H9 (cell line): ENCODE results near the gene CDKN3. TPM values are rescaled to one million over a fixed set of nuclear protein-coding genes. Genes with fewer than 3 reads are reported as not detected.

ENCODE experiments used
- DNase-seq: peaks from one replicate; pipeline ENCODE4 v3.0.0-alpha.2; 2017
- H2AFZ ChIP-seq: one replicate; pipeline ENCODE4 v1.6.1; 2013; ENCODE audit warnings: mild to moderate bottlenecking, low read length, control low read depth, moderate library complexity
- H2AK5ac ChIP-seq: 2 replicates; pipeline ENCODE4 v1.6.1; 2013; ENCODE audit warnings: low read length, control low read depth, mixed read lengths; ENCODE audit not compliant: insufficient read length
- H2BK120ac ChIP-seq: one replicate; pipeline ENCODE4 v1.6.1; 2013; ENCODE audit warnings: low read depth, mild to moderate bottlenecking, low read length, control low read depth, inconsistent platforms; ENCODE audit not compliant: poor library complexity, severe bottlenecking
- H2BK12ac ChIP-seq: 2 replicates; pipeline ENCODE4 v1.6.1; 2013; ENCODE audit warnings: low read length, control low read depth, mixed read lengths, low read depth; ENCODE audit not compliant: insufficient read length
- H2BK15ac ChIP-seq: 2 replicates; pipeline ENCODE4 v1.6.1; 2013; ENCODE audit warnings: low read depth, low read length, control low read depth
- H2BK20ac ChIP-seq: one replicate; pipeline ENCODE4 v1.6.1; 2013; ENCODE audit warnings: low read depth, mild to moderate bottlenecking, low read length, control low read depth, inconsistent platforms; ENCODE audit not compliant: poor library complexity, severe bottlenecking
- H2BK5ac ChIP-seq: 2 replicates; pipeline ENCODE4 v1.6.1; 2013; ENCODE audit warnings: low read length, control low read depth, mixed read lengths; ENCODE audit not compliant: insufficient read length
- H3K14ac ChIP-seq: 2 replicates; pipeline ENCODE4 v1.6.1; 2013; ENCODE audit warnings: low read length, control low read depth; ENCODE audit not compliant: insufficient read depth
- H3K18ac ChIP-seq: 2 replicates; pipeline ENCODE4 v1.6.1; 2013; ENCODE audit warnings: low read depth, mild to moderate bottlenecking, mixed read lengths, low read length, control low read depth; ENCODE audit not compliant: insufficient read length
- H3K23ac ChIP-seq: 2 replicates; pipeline ENCODE4 v1.6.1; 2013; ENCODE audit warnings: low read length, control low read depth, mixed read lengths, low read depth; ENCODE audit not compliant: insufficient read length
- H3K23me2 ChIP-seq: 2 replicates; pipeline ENCODE4 v1.6.1; 2013; ENCODE audit warnings: low read depth, mild to moderate bottlenecking, mixed read lengths, low read length, control low read depth; ENCODE audit not compliant: insufficient read length, poor library complexity, severe bottlenecking
- H3K27ac ChIP-seq: 2 replicates; pipeline ENCODE4 v1.5.1; 2013; ENCODE audit warnings: low read length, control low read depth, mixed read lengths, low read depth; ENCODE audit not compliant: insufficient read length
- H3K27me3 ChIP-seq: 2 replicates; pipeline ENCODE4 v1.6.1; 2013; ENCODE audit warnings: low read length, control low read depth, inconsistent platforms; ENCODE audit not compliant: insufficient read depth
- H3K4ac ChIP-seq: 2 replicates; pipeline ENCODE4 v1.6.1; 2013; ENCODE audit warnings: low read depth, mild to moderate bottlenecking, control low read depth, inconsistent platforms, low read length, moderate library complexity
- H3K4me1 ChIP-seq: 2 replicates; pipeline ENCODE4 v1.6.1; 2013; ENCODE audit warnings: low read length, control low read depth, inconsistent platforms; ENCODE audit not compliant: insufficient read depth
- H3K4me2 ChIP-seq: 2 replicates; pipeline ENCODE4 v1.6.1; 2013; ENCODE audit warnings: low read length, control low read depth, mixed read lengths; ENCODE audit not compliant: insufficient read length, insufficient read depth
- H3K56ac ChIP-seq: 2 replicates; pipeline ENCODE4 v1.6.1; 2013; ENCODE audit warnings: low read depth, mild to moderate bottlenecking, mixed read lengths, low read length, control low read depth; ENCODE audit not compliant: insufficient read length
- H3K79me1 ChIP-seq: 2 replicates; pipeline ENCODE4 v1.6.1; 2013; ENCODE audit warnings: low read depth, mild to moderate bottlenecking, moderate library complexity, low read length, control low read depth, inconsistent platforms; ENCODE audit not compliant: insufficient read depth, poor library complexity, severe bottlenecking
- H3K79me2 ChIP-seq: 2 replicates; pipeline ENCODE4 v1.6.1; 2013; ENCODE audit warnings: low read length, control low read depth, inconsistent platforms; ENCODE audit not compliant: insufficient read depth
- H3K9ac ChIP-seq: 2 replicates; pipeline ENCODE4 v1.6.1; 2013; ENCODE audit warnings: low read length, control low read depth, mixed read lengths; ENCODE audit not compliant: insufficient read length; ENCODE audit errors: extremely low read depth
- H3K9me3 ChIP-seq: one replicate; pipeline ENCODE4 v1.6.1; 2013; ENCODE audit warnings: low read depth, low read length, inconsistent platforms; ENCODE audit not compliant: control insufficient read depth
- H3T11ph ChIP-seq: one replicate; pipeline ENCODE4 v1.6.1; 2013; ENCODE audit warnings: mild to moderate bottlenecking, low read length, control low read depth, inconsistent platforms
- H4K20me1 ChIP-seq: one replicate; pipeline ENCODE4 v1.6.1; 2013; ENCODE audit not compliant: control insufficient read depth, insufficient read length, insufficient read depth
- H4K5ac ChIP-seq: 2 replicates; pipeline ENCODE4 v1.6.1; 2013; ENCODE audit warnings: low read depth, mild to moderate bottlenecking, mixed read lengths, low read length, control low read depth; ENCODE audit not compliant: insufficient read length
- H4K8ac ChIP-seq: replicated peaks from 2 replicates; pipeline ENCODE4 v1.6.1; 2013; ENCODE audit warnings: low read length, control low read depth, mixed read lengths, low read depth; ENCODE audit not compliant: insufficient read length
- H4K91ac ChIP-seq: 2 replicates; pipeline ENCODE4 v1.6.1; 2013; ENCODE audit warnings: low read depth, mild to moderate bottlenecking, moderate library complexity, mixed read lengths, low read length, control low read depth; ENCODE audit not compliant: insufficient read length
- H3K27ac Mint-ChIP-seq, 3 experiments: 2 replicates in 2 of 3; 3 replicates in 1 of 3; pipeline ENCODE4 v1.8.0; 2020 to 2021; ENCODE audit warnings: mixed read lengths in 3 of 3, mild to moderate bottlenecking in 1 of 3, moderate library complexity in 1 of 3
- H3K27me3 Mint-ChIP-seq: 2 replicates; pipeline ENCODE4 v1.8.0; 2021; ENCODE audit warnings: low read depth, mild to moderate bottlenecking, moderate library complexity, mixed read lengths
- H3K36me3 Mint-ChIP-seq, 3 experiments: 2 replicates in 2 of 3; 3 replicates in 1 of 3; pipeline ENCODE4 v1.8.0; 2020 to 2021; ENCODE audit warnings: low read depth in 3 of 3, mixed read lengths in 3 of 3; ENCODE audit not compliant: insufficient read depth in 1 of 3
- H3K4me1 Mint-ChIP-seq, 2 experiments: 2 replicates each; pipeline ENCODE4 v1.8.0; 2020; ENCODE audit warnings: mixed read lengths in 2 of 2
- H3K4me3 Mint-ChIP-seq, 2 experiments: 2 replicates in 1 of 2; 3 replicates in 1 of 2; pipeline ENCODE4 v1.8.0; 2020 to 2021; ENCODE audit warnings: mild to moderate bottlenecking in 2 of 2, mixed read lengths in 2 of 2, moderate library complexity in 1 of 2
- H3K9me3 Mint-ChIP-seq, 2 experiments: 2 replicates in 1 of 2; 3 replicates in 1 of 2; pipeline ENCODE4 v1.8.0; 2020; ENCODE audit warnings: mild to moderate bottlenecking in 2 of 2, mixed read lengths in 2 of 2, moderate library complexity in 1 of 2
- WGBS: extraction: QIAGEN DNeasy Blood & Tissue Kit; methylation state at CpG from one replicate; pipeline ENCODE4 v1.1.7; 2013; ENCODE audit warnings: missing lambda C conversion rate, low lambda C conversion rate, mixed read lengths; ENCODE audit not compliant: insufficient read length; ENCODE audit errors: extremely low coverage; 5-methylcytosine and 5-hydroxymethylcytosine counted together
- total RNA-seq: library from RNA; stranded (reverse); gene quantifications from 2 replicates; pipeline ENCODE4 v1.2.1, GENCODE V29; 2021
- TF ChIP-seq, protein P1 (sequence below): fragments of 200-600 bp; sonication (generic); conservative IDR thresholded peaks from 3 replicates; pipeline ENCODE4 v1.8.0; 2021; ENCODE audit warnings: antibody characterized with exemption, mild to moderate bottlenecking

The CDKN3 gene
- total RNA-seq, 1 experiment from 2014 or later = 45.9 TPM

DNA sequence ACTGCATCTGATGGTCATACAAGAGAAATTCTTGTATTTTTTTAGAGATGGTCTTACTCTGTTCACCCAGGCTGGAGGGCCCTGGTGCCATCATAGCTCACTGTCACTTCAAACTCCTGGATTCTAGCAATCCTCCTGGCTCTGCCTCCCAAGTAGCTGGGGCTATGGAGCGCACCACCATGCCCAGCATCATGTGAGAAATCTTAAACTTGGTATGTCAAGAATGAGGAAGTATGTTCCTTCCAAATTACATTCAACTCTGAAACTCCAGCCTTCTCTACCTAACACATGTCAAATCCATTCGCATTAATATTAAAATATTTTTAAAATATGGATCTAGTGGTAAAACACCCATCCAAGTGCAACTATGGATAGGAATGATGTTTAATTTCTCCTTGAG, 27.5 kb upstream of the CDKN3 start:
- Histone ChIP-seq H3K4me1 (peaks cover 14% of the 10 kb centered on the region; the same call in 1 of the 2 replicates), H4K5ac (no peak overlapping the region), H3K23ac (no peak overlapping the region), H3K4me2 (no peak overlapping the region), H3K79me2 (no peaks in the 10 kb centered on the region), H2BK20ac (no peak overlapping the region), H3T11ph (no peak overlapping the region), H3K27me3 (no peaks in the 10 kb centered on the region), H4K20me1 (no peaks in the 10 kb centered on the region), H3K23me2 (no peaks in the 10 kb centered on the region), H4K8ac (no peak overlapping the region), H3K27ac (no peak overlapping the region), H2AK5ac (no peak overlapping the region), H3K14ac (no peak overlapping the region), H3K79me1 (no peaks in the 10 kb centered on the region), H2BK5ac (no peak overlapping the region), H3K18ac (no peak overlapping the region), H3K9me3 (no peaks in the 10 kb centered on the region), H3K56ac (no peak overlapping the region), H3K9ac (no peak overlapping the region), H2AFZ (no peak overlapping the region), H2BK120ac (no peak overlapping the region), H2BK12ac (no peak overlapping the region), H2BK15ac (no peak overlapping the region), H4K91ac (no peak overlapping the region), H3K4ac (no peak overlapping the region)
- no CpG with 5 or more reads among the region's 2 CpGs for WGBS
- Mint-ChIP-seq H3K9me3 (no peaks in the 10 kb centered on the region), H3K4me1 (peaks cover 33 to 41% of the 10 kb centered on the region in 2 experiments), H3K4me3 (no peak overlapping the region), H3K27me3 (peaks cover 5% of the 10 kb centered on the region), H3K36me3 (no peaks in the 10 kb centered on the region; a peak in 1 of 7 replicates), H3K27ac (no peak overlapping the region)
- no peak for DNase-seq
- TF ChIP-seq, protein P1, sequence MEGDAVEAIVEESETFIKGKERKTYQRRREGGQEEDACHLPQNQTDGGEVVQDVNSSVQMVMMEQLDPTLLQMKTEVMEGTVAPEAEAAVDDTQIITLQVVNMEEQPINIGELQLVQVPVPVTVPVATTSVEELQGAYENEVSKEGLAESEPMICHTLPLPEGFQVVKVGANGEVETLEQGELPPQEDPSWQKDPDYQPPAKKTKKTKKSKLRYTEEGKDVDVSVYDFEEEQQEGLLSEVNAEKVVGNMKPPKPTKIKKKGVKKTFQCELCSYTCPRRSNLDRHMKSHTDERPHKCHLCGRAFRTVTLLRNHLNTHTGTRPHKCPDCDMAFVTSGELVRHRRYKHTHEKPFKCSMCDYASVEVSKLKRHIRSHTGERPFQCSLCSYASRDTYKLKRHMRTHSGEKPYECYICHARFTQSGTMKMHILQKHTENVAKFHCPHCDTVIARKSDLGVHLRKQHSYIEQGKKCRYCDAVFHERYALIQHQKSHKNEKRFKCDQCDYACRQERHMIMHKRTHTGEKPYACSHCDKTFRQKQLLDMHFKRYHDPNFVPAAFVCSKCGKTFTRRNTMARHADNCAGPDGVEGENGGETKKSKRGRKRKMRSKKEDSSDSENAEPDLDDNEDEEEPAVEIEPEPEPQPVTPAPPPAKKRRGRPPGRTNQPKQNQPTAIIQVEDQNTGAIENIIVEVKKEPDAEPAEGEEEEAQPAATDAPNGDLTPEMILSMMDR = no peak
